CMK (cell line): ENCODE results near the gene LEF1.
"Not testable (repeated sequence)": the region's sequence is repeated elsewhere in the genome, so short reads cannot be mapped to it uniquely, and the experiment has no call there.

Source experiments
- DNase-seq: peaks from one replicate; pipeline ENCODE4 v3.0.0-alpha.2; 2010; ENCODE audit warnings: low read depth

Gene LEF1

GRCh38 chr4:108031427-108032083 lies 137.2 kb downstream of the LEF1 start:
- no peak for DNase-seq

- peak; percentile 17 for DNase-seq
Measured at GRCh38 chr4:108030332-108030731, 138.4 kb downstream of the LEF1 start.

GRCh38 chr4:108029731-108030130 lies 139.0 kb downstream of the LEF1 start:
- no peak for DNase-seq

GRCh38 chr4:108029016-108029720 lies 139.6 kb downstream of the LEF1 start:
- no peak for DNase-seq

GRCh38 chr4:108024878-108025165 lies 143.9 kb downstream of the LEF1 start:
- DNase-seq, result no peak

- DNase-seq, result no peak
Measured at GRCh38 chr4:108024085-108024877, 144.5 kb downstream of the LEF1 start.

- no peak for DNase-seq
Measured at GRCh38 chr4:108018884-108019187, 149.9 kb downstream of the LEF1 start.

- peak; percentile 61 for DNase-seq
Measured at GRCh38 chr4:108018040-108018883, 150.5 kb downstream of the LEF1 start.

GRCh38 chr4:108013955-108014354 lies 154.8 kb downstream of the LEF1 start:
- DNase-seq, result no peak

- DNase-seq, result no peak
Measured at GRCh38 chr4:108013327-108013726, 155.4 kb downstream of the LEF1 start.

GRCh38 chr4:108012382-108012781 lies 156.3 kb downstream of the LEF1 start:
- DNase-seq, result not testable (repeated sequence)

GRCh38 chr4:108010167-108010566 lies 158.6 kb downstream of the LEF1 start:
- no peak for DNase-seq

GRCh38 chr4:108008721-108009120 lies 160.0 kb downstream of the LEF1 start:
- DNase-seq, result no peak

- DNase-seq, result no peak
Measured at GRCh38 chr4:108007984-108008383, 160.7 kb downstream of the LEF1 start.

- no peak for DNase-seq
Measured at GRCh38 chr4:108006361-108006760, 162.4 kb downstream of the LEF1 start.

GRCh38 chr4:108005807-108006206 lies 162.9 kb downstream of the LEF1 start:
- no peak for DNase-seq

GRCh38 chr4:108004646-108005045 lies 164.1 kb downstream of the LEF1 start:
- no peak for DNase-seq

- DNase-seq, result no peak
Measured at GRCh38 chr4:108003982-108004515, 164.7 kb downstream of the LEF1 start.

GRCh38 chr4:108001540-108002135 lies 167.1 kb downstream of the LEF1 start:
- DNase-seq, result no peak

GRCh38 chr4:107999932-108000539 lies 168.7 kb downstream of the LEF1 start:
- no peak for DNase-seq

GRCh38 chr4:107997794-107998193 lies 170.9 kb downstream of the LEF1 start:
- DNase-seq, result no peak
